CD4-positive, alpha-beta T cell treated with Interleukin-21 for 1 hour (primary cell): ENCODE measurements around the gene PRKAG1.
"Not testable (repeated sequence)": the region's sequence is repeated elsewhere in the genome, so short reads cannot be mapped to it uniquely, and the experiment has no call there.

Experiments
- DNase-seq: peaks from one replicate; pipeline ENCODE4 v3.0.0-alpha.2; 2020

PRKAG1 gene

DNA sequence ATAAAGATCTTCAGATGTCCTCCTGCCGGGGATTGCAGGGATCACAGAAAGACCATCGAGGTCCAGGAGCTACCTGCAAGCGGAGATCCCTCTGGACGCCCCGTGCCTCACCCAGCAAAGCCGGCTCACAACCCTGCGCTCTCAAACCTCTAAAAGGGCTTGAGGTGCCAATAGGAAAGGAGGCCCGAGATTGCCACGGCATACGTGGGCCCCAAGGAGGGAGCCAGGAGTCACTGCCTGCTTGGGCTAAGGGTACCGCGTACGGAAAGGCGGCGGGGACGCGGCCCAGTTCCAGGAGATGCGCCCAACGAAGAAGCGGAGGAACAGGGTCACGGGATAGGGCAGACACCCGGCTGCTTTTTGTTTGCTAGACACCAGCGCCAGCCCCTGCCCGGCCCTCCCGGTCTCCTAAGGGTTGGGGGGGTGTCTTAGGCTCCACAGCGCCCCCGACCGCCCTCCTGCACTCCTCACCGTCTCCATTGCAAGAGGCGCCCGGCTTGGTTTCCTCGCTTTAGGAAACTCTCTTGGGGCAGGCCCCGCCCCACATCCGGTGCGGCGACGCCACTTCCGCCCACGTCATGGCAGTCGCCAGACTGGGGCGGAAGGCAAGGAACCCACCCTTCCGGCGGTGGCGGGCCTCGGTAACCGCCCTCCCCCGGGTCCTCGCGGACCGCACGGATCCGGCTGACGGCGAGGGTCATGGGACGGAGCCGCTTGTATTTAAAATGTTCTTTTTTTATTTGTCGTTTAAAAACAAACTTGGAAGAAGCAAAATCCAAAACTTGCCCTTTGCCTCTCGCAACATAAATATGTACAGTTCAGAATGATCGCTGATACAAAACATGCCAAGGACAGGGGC lies at the start of gene PRKAG1:
Gene PRKAG1, minus strand, starts transcription at position 516 of the 859 bp plus-strand sequence. Its CDS starts 36 bp downstream, at position 480.
- DNase-seq = peak; percentile 97

DNA sequence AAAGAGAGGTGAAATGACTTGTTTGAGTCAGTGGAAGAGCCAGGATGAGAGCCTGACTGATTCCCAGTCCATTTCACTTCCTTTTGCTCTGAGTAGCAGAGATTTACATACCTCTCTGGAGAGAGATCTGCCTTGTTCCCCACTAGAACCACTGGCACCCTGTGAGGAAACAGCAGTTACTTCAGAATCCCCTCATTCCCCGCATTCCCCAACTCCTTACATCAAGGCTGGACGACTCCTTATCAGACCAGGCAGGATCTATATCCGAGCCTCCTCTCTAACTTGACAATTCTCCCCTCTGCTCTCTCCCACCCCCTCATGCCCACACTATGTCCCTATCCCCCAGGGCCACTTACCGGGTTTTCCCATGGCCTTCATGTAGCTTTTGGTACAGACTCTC lies 47.5 kb upstream of the PRKAG1 start:
- DNase-seq = no peak

DNA sequence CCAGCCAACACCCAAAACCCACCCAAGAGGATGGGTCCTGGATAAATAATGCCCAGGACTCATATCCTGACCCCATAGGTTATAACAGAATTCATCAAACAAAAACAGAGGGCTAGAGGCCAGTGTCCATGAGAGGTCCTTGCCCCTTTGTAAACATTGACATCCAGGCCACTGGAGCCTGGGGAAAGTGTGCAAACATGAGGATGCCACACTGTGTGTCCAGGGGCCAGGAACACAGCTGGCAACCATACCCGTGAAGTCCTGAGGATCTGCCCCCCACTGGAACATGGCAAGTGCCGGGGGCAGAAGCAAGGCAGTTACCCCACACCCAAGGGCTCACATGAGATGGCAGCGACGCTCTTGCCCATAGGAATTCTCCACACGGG lies 46.2 kb upstream of the PRKAG1 start:
- DNase-seq = no peak

DNA sequence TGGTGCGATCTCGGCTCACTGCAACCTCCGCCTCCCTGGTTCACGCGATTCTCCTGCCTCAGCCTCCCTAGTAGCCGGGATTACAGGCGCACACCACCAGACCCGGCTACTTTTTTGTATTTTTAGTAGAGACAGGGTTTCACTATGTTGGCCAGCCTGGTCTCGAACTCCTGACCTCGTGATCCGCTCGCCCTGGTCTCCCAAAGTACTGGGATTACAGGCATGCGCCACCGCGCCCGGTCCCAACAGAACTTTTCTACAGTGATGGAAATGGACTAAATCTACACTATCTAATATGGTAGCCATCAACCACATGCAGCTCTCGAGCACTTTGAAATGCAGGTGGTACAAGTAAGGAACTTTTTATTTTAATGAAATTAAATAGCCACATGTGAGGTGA lies 43.3 kb upstream of the PRKAG1 start:
- not testable (repeated sequence) for DNase-seq

- DNase-seq = no peak
Observed at GRCh38 chr12:49061157-49061650, 42.6 kb upstream of the PRKAG1 start.

GRCh38 chr12:49060237-49061156 lies 41.9 kb upstream of the PRKAG1 start, which contains the start of gene KMT2D:
KMT2D (minus strand) TSS chr12:49060794; CDS start chr12:49055324, 5,470 bp downstream.
- DNase-seq = peak; percentile 89

GRCh38 chr12:49059299-49060171 lies 41.0 kb upstream of the PRKAG1 start:
- DNase-seq = peak; percentile 16

DNA sequence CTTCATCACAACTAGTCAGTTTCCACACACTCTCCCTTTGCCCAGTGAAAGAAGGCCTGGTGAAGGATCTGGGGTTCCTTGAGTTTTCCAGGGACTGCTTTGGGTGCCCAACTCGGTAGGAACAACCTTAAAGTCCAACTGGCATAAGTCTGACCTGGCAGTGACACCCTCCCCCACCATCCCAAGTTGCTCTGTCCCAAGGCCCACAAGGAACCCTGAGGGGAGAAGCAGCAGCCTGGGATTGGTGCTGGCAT lies 40.4 kb upstream of the PRKAG1 start:
- no peak for DNase-seq

GRCh38 chr12:49058366-49059044 lies 39.9 kb upstream of the PRKAG1 start:
- DNase-seq = no peak

DNA sequence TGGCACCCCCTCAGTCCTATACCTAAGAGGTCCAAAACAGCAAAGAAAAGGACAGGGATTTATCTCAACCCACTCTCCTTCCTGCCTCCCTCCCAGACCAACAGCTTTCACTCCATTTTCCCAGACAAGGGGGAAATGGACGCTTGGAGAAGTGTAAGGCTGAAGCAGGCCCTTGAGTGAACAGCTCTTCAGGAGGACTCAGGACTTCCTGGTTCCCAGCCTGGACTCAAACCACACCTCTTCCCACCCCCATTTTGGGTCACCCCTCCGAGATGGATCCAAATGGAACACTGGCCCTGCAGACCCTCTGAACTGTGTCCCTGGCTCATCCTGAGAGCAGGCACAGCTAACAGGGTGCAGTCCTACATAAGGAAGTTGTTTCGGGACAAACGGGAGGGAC lies 39.3 kb upstream of the PRKAG1 start:
- DNase-seq = no peak

- peak; percentile 78 for DNase-seq
Observed at GRCh38 chr12:49055978-49056754, 37.6 kb upstream of the PRKAG1 start.

GRCh38 chr12:49055092-49055491 lies 36.5 kb upstream of the PRKAG1 start:
- DNase-seq = no peak

- DNase-seq = no peak
Observed at GRCh38 chr12:49054524-49054923, 35.9 kb upstream of the PRKAG1 start.

DNA sequence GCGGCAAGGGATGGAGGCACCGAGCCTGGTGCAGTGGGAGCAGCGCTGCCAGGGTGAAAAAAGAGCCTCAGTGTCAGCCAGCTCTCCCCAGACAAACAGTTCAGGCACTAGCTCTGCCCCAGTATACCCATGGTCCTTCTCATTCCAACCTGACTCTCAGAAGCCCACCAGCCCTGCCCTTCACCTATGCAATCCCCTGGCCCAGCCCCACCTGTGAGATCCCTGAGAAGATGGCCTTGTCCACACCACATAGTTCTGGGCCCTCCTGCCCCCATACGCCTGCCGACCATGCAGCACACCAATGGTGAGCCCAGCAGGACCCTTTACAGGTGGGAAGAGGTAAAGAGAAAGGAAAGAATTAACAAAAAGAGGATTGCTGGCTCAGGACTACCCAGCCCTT lies 35.5 kb upstream of the PRKAG1 start:
- DNase-seq = no peak

DNA sequence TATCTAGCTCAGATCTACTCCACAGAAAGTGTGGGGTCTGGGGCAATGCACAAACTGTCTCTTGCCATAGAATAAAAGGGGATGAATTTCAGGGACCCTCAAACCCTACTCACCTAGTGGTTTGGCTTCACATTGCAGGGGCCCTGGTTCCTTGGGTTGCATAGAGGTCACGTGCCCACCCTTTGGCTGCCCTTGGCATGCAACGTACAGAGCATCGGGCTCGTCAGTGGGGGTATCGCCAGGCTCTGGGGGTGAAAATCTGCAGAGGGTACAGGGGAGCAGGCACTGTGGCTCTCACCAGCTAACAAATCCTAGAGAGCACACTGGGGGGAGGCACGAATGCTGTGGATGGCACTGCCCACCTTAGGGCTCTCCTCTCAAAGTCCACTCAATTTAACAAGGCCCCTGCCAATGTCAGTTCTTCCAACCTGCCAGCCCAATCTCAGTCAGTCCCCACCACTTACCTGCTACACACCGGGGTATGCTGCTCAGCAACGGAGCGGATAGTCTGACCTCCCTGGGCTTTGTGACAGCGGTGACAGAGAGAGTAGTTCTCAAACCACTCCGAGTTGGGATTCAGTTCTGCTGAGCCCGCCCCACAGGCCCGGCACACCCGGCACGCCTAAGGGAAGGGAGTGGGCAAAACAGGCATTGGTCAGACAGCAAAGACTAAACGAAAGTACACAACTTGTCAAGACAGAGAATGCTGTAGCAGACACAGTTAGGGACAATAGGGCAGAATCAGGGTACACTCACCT lies 34.1 kb upstream of the PRKAG1 start:
- no peak for DNase-seq

DNA sequence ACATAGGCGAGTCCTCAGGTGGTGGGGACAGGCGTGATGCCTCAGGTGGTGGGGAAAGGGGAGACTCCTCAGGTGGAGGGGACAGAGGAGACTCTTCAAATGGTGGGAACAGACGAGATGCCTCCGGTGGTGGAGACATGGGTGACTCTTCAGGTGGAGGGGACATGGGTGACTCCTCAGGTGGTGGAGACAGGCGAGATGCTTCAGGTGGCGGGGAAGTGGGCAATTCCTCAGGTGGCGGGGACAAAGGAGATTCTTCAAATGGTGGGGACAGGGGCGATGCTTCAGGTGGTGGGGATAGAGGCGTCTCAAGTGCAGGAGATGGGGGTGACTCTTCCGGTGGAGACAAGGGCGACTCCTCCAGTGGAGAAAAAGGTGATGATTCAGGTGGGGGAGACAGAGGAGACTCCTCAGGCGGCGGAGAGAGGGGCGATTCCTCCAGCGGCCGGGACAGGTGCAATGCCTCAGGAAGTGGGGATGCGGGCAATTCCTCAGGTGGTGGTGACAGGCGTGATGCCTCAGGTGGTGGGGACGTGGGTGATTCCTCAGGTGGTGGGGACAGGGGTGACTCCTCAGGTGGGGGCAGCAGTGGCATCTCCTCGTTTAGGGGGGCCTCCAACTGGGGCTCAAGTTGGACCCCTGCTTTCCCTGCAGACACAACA lies 33.3 kb upstream of the PRKAG1 start:
- DNase-seq = no peak

- DNase-seq = no peak
Observed at GRCh38 chr12:49051373-49051764, 32.8 kb upstream of the PRKAG1 start.

GRCh38 chr12:49050507-49051372 lies 32.2 kb upstream of the PRKAG1 start:
- DNase-seq = no peak
